ENCODE data around the gene CASR.

CASR gene

GRCh38 chr3:122306622-122306953 is 123.1 kb downstream of the CASR start:
- no peak overlapping the region for H3K27ac ChIP-seq (ENCODE audit: low read depth, low read length)
- H3F3A ChIP-seq (ENCODE audit: insufficient read depth) = no peaks in the 10 kb centered on the region
- no peaks in the 10 kb centered on the region for H3K9me3 ChIP-seq (ENCODE audit: insufficient read depth, low read length)
- no peak overlapping the region for H3K9ac ChIP-seq (ENCODE audit: low read length)
- no peaks in the 10 kb centered on the region for H3K9me2 ChIP-seq (replicated peaks; ENCODE audit: insufficient read depth, low read length)
- no peaks in the 10 kb centered on the region for H4K20me1 ChIP-seq (ENCODE audit: low read depth, low read length)
- no peaks in the 10 kb centered on the region for H3K79me2 ChIP-seq (ENCODE audit: insufficient read depth, low read length)
- H3K4me3 ChIP-seq (ENCODE audit: insufficient read depth, low read length, poor library complexity, severe bottlenecking) = no peak overlapping the region
- H2AFZ ChIP-seq (ENCODE audit: low read depth, low read length, severe bottlenecking) = no peak overlapping the region
- no peak for TF ChIP-seq CTCF (IDR thresholded peaks at IDR 0.05; ENCODE audit: insufficient read depth, low read length, poor library complexity, severe bottlenecking)
- no peak for TF ChIP-seq EZH2phosphoT487 (conservative IDR thresholded peaks at IDR 0.05; ENCODE audit: low read length)
- no peaks in the 10 kb centered on the region for H3K27me3 ChIP-seq (ENCODE audit: low read length)
- no peak overlapping the region for H3K4me2 ChIP-seq (ENCODE audit: low read depth, low read length, poor library complexity, severe bottlenecking)
- H3K36me3 ChIP-seq (ENCODE audit: low read length) = no peaks in the 10 kb centered on the region

- H2AFZ ChIP-seq (ENCODE audit: low read depth, low read length, severe bottlenecking) = no peak overlapping the region
- H3K4me2 ChIP-seq (ENCODE audit: low read depth, low read length, poor library complexity, severe bottlenecking) = no peak overlapping the region
- no peak overlapping the region for H3K9ac ChIP-seq (ENCODE audit: low read length)
- no peaks in the 10 kb centered on the region for H3K79me2 ChIP-seq (ENCODE audit: insufficient read depth, low read length)
- no peaks in the 10 kb centered on the region for H3F3A ChIP-seq (ENCODE audit: insufficient read depth)
- H3K9me2 ChIP-seq (replicated peaks; ENCODE audit: insufficient read depth, low read length) = no peaks in the 10 kb centered on the region
- H3K27ac ChIP-seq (ENCODE audit: low read depth, low read length) = no peak overlapping the region
- no peaks in the 10 kb centered on the region for H4K20me1 ChIP-seq (ENCODE audit: low read depth, low read length)
- no peaks in the 10 kb centered on the region for H3K27me3 ChIP-seq (ENCODE audit: low read length)
- H3K36me3 ChIP-seq (ENCODE audit: low read length) = no peaks in the 10 kb centered on the region
- TF ChIP-seq EZH2phosphoT487 (conservative IDR thresholded peaks at IDR 0.05; ENCODE audit: low read length) (no peak), CTCF (IDR thresholded peaks at IDR 0.05; ENCODE audit: insufficient read depth, low read length, poor library complexity, severe bottlenecking) (no peak)
- H3K9me3 ChIP-seq (ENCODE audit: insufficient read depth, low read length) = no peaks in the 10 kb centered on the region
- no peak overlapping the region for H3K4me3 ChIP-seq (ENCODE audit: insufficient read depth, low read length, poor library complexity, severe bottlenecking)
Observed at GRCh38 chr3:122307094-122307687, 123.7 kb downstream of the CASR start.

GRCh38 chr3:122307976-122308375 is 124.5 kb downstream of the CASR start:
- Histone ChIP-seq H3K9me2 (replicated peaks; ENCODE audit: insufficient read depth, low read length) (no peaks in the 10 kb centered on the region), H3K4me2 (ENCODE audit: low read depth, low read length, poor library complexity, severe bottlenecking) (no peak overlapping the region)
- TF ChIP-seq CTCF (IDR thresholded peaks at IDR 0.05; ENCODE audit: insufficient read depth, low read length, poor library complexity, severe bottlenecking) (no peak), EZH2phosphoT487 (conservative IDR thresholded peaks at IDR 0.05; ENCODE audit: low read length) (no peak)

More at GRCh38 chr3:122307976-122308375, 124.5 kb downstream of the CASR start:
- Histone ChIP-seq H3K36me3 (ENCODE audit: low read length) (no peaks in the 10 kb centered on the region), H3K9ac (ENCODE audit: low read length) (no peak overlapping the region), H3K27me3 (ENCODE audit: low read length) (no peaks in the 10 kb centered on the region), H4K20me1 (ENCODE audit: low read depth, low read length) (no peaks in the 10 kb centered on the region), H3K4me3 (ENCODE audit: insufficient read depth, low read length, poor library complexity, severe bottlenecking) (no peak overlapping the region), H3K9me3 (ENCODE audit: insufficient read depth, low read length) (no peaks in the 10 kb centered on the region), H3F3A (ENCODE audit: insufficient read depth) (no peaks in the 10 kb centered on the region), H3K27ac (ENCODE audit: low read depth, low read length) (no peak overlapping the region), H2AFZ (ENCODE audit: low read depth, low read length, severe bottlenecking) (no peak overlapping the region), H3K79me2 (ENCODE audit: insufficient read depth, low read length) (no peaks in the 10 kb centered on the region)

All from SU-DHL-6 (cell line).